ENCODE data around the gene UBAC1. TPM values are rescaled to one million over a fixed set of nuclear protein-coding genes. Genes with fewer than 3 reads are reported as not detected.
"Not testable (repeated sequence)": the region's sequence is repeated elsewhere in the genome, so short reads cannot be mapped to it uniquely, and the experiment has no call there.

The UBAC1 gene
- total and polyA plus RNA-seq, 2 donors = 24.6 to 59.8 TPM

- Histone ChIP-seq H3K4me1 (ENCODE audit: insufficient read depth) (no peaks in the 10 kb centered on the region), H3K4me3 (ENCODE audit: low read depth, low read length) (no peak overlapping the region), H3K27ac (ENCODE audit: low read depth) (no peak overlapping the region), H3K36me3 (ENCODE audit: insufficient read depth) (no peaks in the 10 kb centered on the region)
- no peak for DNase-seq (ENCODE audit: extremely low spot score)
- WGBS = 91% methylated on average over 25 of the region's 25 CpGs
These were observed 33.8 kb downstream of the UBAC1 start for GRCh38 chr9:135927195-135928013.

- no peaks in the 10 kb centered on the region for H3K4me1 ChIP-seq (ENCODE audit: insufficient read depth)
- DNase-seq (ENCODE audit: extremely low spot score) = no peak
These were observed 34.6 kb downstream of the UBAC1 start for GRCh38 chr9:135926402-135927194.

GRCh38 chr9:135925496-135926133 lies 35.6 kb downstream of the UBAC1 start:
- no peak overlapping the region for H3K4me3 ChIP-seq (ENCODE audit: low read depth, low read length)
- 91% methylated on average over 19 of the region's 19 CpGs for WGBS
- H3K4me1 ChIP-seq (ENCODE audit: insufficient read depth) = no peaks in the 10 kb centered on the region
- H3K27ac ChIP-seq (ENCODE audit: low read depth) = no peak overlapping the region
- DNase-seq (ENCODE audit: extremely low spot score) = no peak
- no peaks in the 10 kb centered on the region for H3K36me3 ChIP-seq (ENCODE audit: insufficient read depth)

More at GRCh38 chr9:135926402-135927194, 34.6 kb downstream of the UBAC1 start:
- 80% methylated on average over 27 of the region's 27 CpGs for WGBS
- H3K36me3 ChIP-seq (ENCODE audit: insufficient read depth) = no peaks in the 10 kb centered on the region
- H3K4me3 ChIP-seq (ENCODE audit: low read depth, low read length) = no peak overlapping the region
- no peak overlapping the region for H3K27ac ChIP-seq (ENCODE audit: low read depth)

- H3K4me1 ChIP-seq (ENCODE audit: insufficient read depth) = no peaks in the 10 kb centered on the region
- no peak overlapping the region for H3K4me3 ChIP-seq (ENCODE audit: low read depth, low read length)
- no peak for DNase-seq (ENCODE audit: extremely low spot score)
- no peak overlapping the region for H3K27ac ChIP-seq (ENCODE audit: low read depth)
- 86% methylated on average over 27 of the region's 27 CpGs for WGBS
- H3K36me3 ChIP-seq (ENCODE audit: insufficient read depth) = no peaks in the 10 kb centered on the region
These were observed 36.4 kb downstream of the UBAC1 start for GRCh38 chr9:135924628-135925338.

- no peak for DNase-seq (ENCODE audit: extremely low spot score)
- Histone ChIP-seq H3K36me3 (ENCODE audit: insufficient read depth) (no peaks in the 10 kb centered on the region), H3K4me3 (ENCODE audit: low read depth, low read length) (no peak overlapping the region), H3K4me1 (ENCODE audit: insufficient read depth) (no peaks in the 10 kb centered on the region), H3K27ac (ENCODE audit: low read depth) (no peak overlapping the region)
- WGBS = 90% methylated on average over 13 of the region's 13 CpGs
These were observed 37.7 kb downstream of the UBAC1 start for GRCh38 chr9:135923508-135923907.

GRCh38 chr9:135921749-135922310 lies 39.3 kb downstream of the UBAC1 start:
- Histone ChIP-seq H3K27ac (ENCODE audit: low read depth) (no peak overlapping the region), H3K4me1 (ENCODE audit: insufficient read depth) (no peaks in the 10 kb centered on the region), H3K36me3 (ENCODE audit: insufficient read depth) (no peaks in the 10 kb centered on the region), H3K4me3 (ENCODE audit: low read depth, low read length) (no peak overlapping the region)
- WGBS = 86% methylated on average over 14 of the region's 14 CpGs
- no peak for DNase-seq (ENCODE audit: extremely low spot score)

GRCh38 chr9:135920973-135921585 lies 40.1 kb downstream of the UBAC1 start:
- Histone ChIP-seq H3K4me3 (ENCODE audit: low read depth, low read length) (no peak overlapping the region), H3K36me3 (ENCODE audit: insufficient read depth) (no peaks in the 10 kb centered on the region), H3K27ac (ENCODE audit: low read depth) (no peak overlapping the region), H3K4me1 (ENCODE audit: insufficient read depth) (no peaks in the 10 kb centered on the region)
- DNase-seq (ENCODE audit: extremely low spot score) = no peak
- 79% methylated on average over 24 of the region's 24 CpGs for WGBS

- H3K27ac ChIP-seq (ENCODE audit: low read depth) = no peak overlapping the region
- peaks cover 1% of the 10 kb centered on the region for H3K36me3 ChIP-seq (ENCODE audit: insufficient read depth)
- no peak for DNase-seq (ENCODE audit: extremely low spot score)
- 93% methylated on average over 15 of the region's 15 CpGs for WGBS
- no peaks in the 10 kb centered on the region for H3K4me1 ChIP-seq (ENCODE audit: insufficient read depth)
- no peak overlapping the region for H3K4me3 ChIP-seq (ENCODE audit: low read depth, low read length)
These were observed 40.8 kb downstream of the UBAC1 start for GRCh38 chr9:135920256-135920930.

GRCh38 chr9:135919318-135919890 lies 41.8 kb downstream of the UBAC1 start:
- WGBS = 98% methylated on average over 11 of the region's 11 CpGs
- Histone ChIP-seq H3K4me1 (ENCODE audit: insufficient read depth) (no peaks in the 10 kb centered on the region), H3K27ac (ENCODE audit: low read depth) (no peak overlapping the region), H3K36me3 (ENCODE audit: insufficient read depth) (peaks cover 3% of the 10 kb centered on the region), H3K4me3 (ENCODE audit: low read depth, low read length) (no peak overlapping the region)
- DNase-seq (ENCODE audit: extremely low spot score) = no peak

- H3K27ac ChIP-seq (ENCODE audit: low read depth); DNase-seq (ENCODE audit: extremely low spot score); H3K4me3 ChIP-seq (ENCODE audit: low read depth, low read length); H3K36me3 ChIP-seq (ENCODE audit: insufficient read depth); H3K4me1 ChIP-seq (ENCODE audit: insufficient read depth): not testable (repeated sequence)
- WGBS = 94% methylated on average over 12 of the region's 12 CpGs
These were observed 44.9 kb downstream of the UBAC1 start for GRCh38 chr9:135916227-135916626.

GRCh38 chr9:135914921-135915320 lies 46.3 kb downstream of the UBAC1 start:
- no peak for DNase-seq (ENCODE audit: extremely low spot score)
- 94% methylated on average over 1 of the region's 1 CpG for WGBS

GRCh38 chr9:135911233-135911632 lies 49.9 kb downstream of the UBAC1 start:
- not testable (repeated sequence) for H3K4me1 ChIP-seq (ENCODE audit: insufficient read depth); DNase-seq (ENCODE audit: extremely low spot score); H3K4me3 ChIP-seq (ENCODE audit: low read depth, low read length); H3K27ac ChIP-seq (ENCODE audit: low read depth); H3K36me3 ChIP-seq (ENCODE audit: insufficient read depth)
- WGBS = 96% methylated on average over 9 of the region's 9 CpGs

More at GRCh38 chr9:135914921-135915320, 46.3 kb downstream of the UBAC1 start:
- H3K27ac ChIP-seq (ENCODE audit: low read depth) = no peak overlapping the region
- no peaks in the 10 kb centered on the region for H3K4me1 ChIP-seq (ENCODE audit: insufficient read depth)
- H3K4me3 ChIP-seq (ENCODE audit: low read depth, low read length) = no peak overlapping the region
- H3K36me3 ChIP-seq (ENCODE audit: insufficient read depth) = peaks cover 9% of the 10 kb centered on the region

Data from urinary bladder (tissue), 4 donors.